H9 (cell line): Measurements from ENCODE around the gene ETV5. TPM values are rescaled to one million over a fixed set of nuclear protein-coding genes. Genes with fewer than 3 reads are reported as not detected.
"Not testable (repeated sequence)": the region's sequence is repeated elsewhere in the genome, so short reads cannot be mapped to it uniquely, and the experiment has no call there.

Experiments used
- DNase-seq: peaks from one replicate; pipeline ENCODE4 v3.0.0-alpha.2; 2017
- H2AFZ ChIP-seq: one replicate; pipeline ENCODE4 v1.6.1; 2013; ENCODE audit warnings: mild to moderate bottlenecking, low read length, control low read depth, moderate library complexity
- H2AK5ac ChIP-seq: 2 replicates; pipeline ENCODE4 v1.6.1; 2013; ENCODE audit warnings: low read length, control low read depth, mixed read lengths; ENCODE audit not compliant: insufficient read length
- H2BK120ac ChIP-seq: one replicate; pipeline ENCODE4 v1.6.1; 2013; ENCODE audit warnings: low read depth, mild to moderate bottlenecking, low read length, control low read depth, inconsistent platforms; ENCODE audit not compliant: poor library complexity, severe bottlenecking
- H2BK12ac ChIP-seq: 2 replicates; pipeline ENCODE4 v1.6.1; 2013; ENCODE audit warnings: low read length, control low read depth, mixed read lengths, low read depth; ENCODE audit not compliant: insufficient read length
- H2BK15ac ChIP-seq: 2 replicates; pipeline ENCODE4 v1.6.1; 2013; ENCODE audit warnings: low read depth, low read length, control low read depth
- H2BK20ac ChIP-seq: one replicate; pipeline ENCODE4 v1.6.1; 2013; ENCODE audit warnings: low read depth, mild to moderate bottlenecking, low read length, control low read depth, inconsistent platforms; ENCODE audit not compliant: poor library complexity, severe bottlenecking
- H2BK5ac ChIP-seq: 2 replicates; pipeline ENCODE4 v1.6.1; 2013; ENCODE audit warnings: low read length, control low read depth, mixed read lengths; ENCODE audit not compliant: insufficient read length
- H3K14ac ChIP-seq: 2 replicates; pipeline ENCODE4 v1.6.1; 2013; ENCODE audit warnings: low read length, control low read depth; ENCODE audit not compliant: insufficient read depth
- H3K18ac ChIP-seq: 2 replicates; pipeline ENCODE4 v1.6.1; 2013; ENCODE audit warnings: low read depth, mild to moderate bottlenecking, mixed read lengths, low read length, control low read depth; ENCODE audit not compliant: insufficient read length
- H3K23ac ChIP-seq: 2 replicates; pipeline ENCODE4 v1.6.1; 2013; ENCODE audit warnings: low read length, control low read depth, mixed read lengths, low read depth; ENCODE audit not compliant: insufficient read length
- H3K23me2 ChIP-seq: 2 replicates; pipeline ENCODE4 v1.6.1; 2013; ENCODE audit warnings: low read depth, mild to moderate bottlenecking, mixed read lengths, low read length, control low read depth; ENCODE audit not compliant: insufficient read length, poor library complexity, severe bottlenecking
- H3K27ac ChIP-seq: 2 replicates; pipeline ENCODE4 v1.5.1; 2013; ENCODE audit warnings: low read length, control low read depth, mixed read lengths, low read depth; ENCODE audit not compliant: insufficient read length
- H3K27me3 ChIP-seq: 2 replicates; pipeline ENCODE4 v1.6.1; 2013; ENCODE audit warnings: low read length, control low read depth, inconsistent platforms; ENCODE audit not compliant: insufficient read depth
- H3K4ac ChIP-seq: 2 replicates; pipeline ENCODE4 v1.6.1; 2013; ENCODE audit warnings: low read depth, mild to moderate bottlenecking, control low read depth, inconsistent platforms, low read length, moderate library complexity
- H3K4me1 ChIP-seq: 2 replicates; pipeline ENCODE4 v1.6.1; 2013; ENCODE audit warnings: low read length, control low read depth, inconsistent platforms; ENCODE audit not compliant: insufficient read depth
- H3K4me2 ChIP-seq: 2 replicates; pipeline ENCODE4 v1.6.1; 2013; ENCODE audit warnings: low read length, control low read depth, mixed read lengths; ENCODE audit not compliant: insufficient read length, insufficient read depth
- H3K56ac ChIP-seq: 2 replicates; pipeline ENCODE4 v1.6.1; 2013; ENCODE audit warnings: low read depth, mild to moderate bottlenecking, mixed read lengths, low read length, control low read depth; ENCODE audit not compliant: insufficient read length
- H3K79me1 ChIP-seq: 2 replicates; pipeline ENCODE4 v1.6.1; 2013; ENCODE audit warnings: low read depth, mild to moderate bottlenecking, moderate library complexity, low read length, control low read depth, inconsistent platforms; ENCODE audit not compliant: insufficient read depth, poor library complexity, severe bottlenecking
- H3K79me2 ChIP-seq: 2 replicates; pipeline ENCODE4 v1.6.1; 2013; ENCODE audit warnings: low read length, control low read depth, inconsistent platforms; ENCODE audit not compliant: insufficient read depth
- H3K9ac ChIP-seq: 2 replicates; pipeline ENCODE4 v1.6.1; 2013; ENCODE audit warnings: low read length, control low read depth, mixed read lengths; ENCODE audit not compliant: insufficient read length; ENCODE audit errors: extremely low read depth
- H3K9me3 ChIP-seq: one replicate; pipeline ENCODE4 v1.6.1; 2013; ENCODE audit warnings: low read depth, low read length, inconsistent platforms; ENCODE audit not compliant: control insufficient read depth
- H3T11ph ChIP-seq: one replicate; pipeline ENCODE4 v1.6.1; 2013; ENCODE audit warnings: mild to moderate bottlenecking, low read length, control low read depth, inconsistent platforms
- H4K20me1 ChIP-seq: one replicate; pipeline ENCODE4 v1.6.1; 2013; ENCODE audit not compliant: control insufficient read depth, insufficient read length, insufficient read depth
- H4K5ac ChIP-seq: 2 replicates; pipeline ENCODE4 v1.6.1; 2013; ENCODE audit warnings: low read depth, mild to moderate bottlenecking, mixed read lengths, low read length, control low read depth; ENCODE audit not compliant: insufficient read length
- H4K8ac ChIP-seq: replicated peaks from 2 replicates; pipeline ENCODE4 v1.6.1; 2013; ENCODE audit warnings: low read length, control low read depth, mixed read lengths, low read depth; ENCODE audit not compliant: insufficient read length
- H4K91ac ChIP-seq: 2 replicates; pipeline ENCODE4 v1.6.1; 2013; ENCODE audit warnings: low read depth, mild to moderate bottlenecking, moderate library complexity, mixed read lengths, low read length, control low read depth; ENCODE audit not compliant: insufficient read length
- H3K27ac Mint-ChIP-seq, 3 experiments: 2 replicates in 2 of 3; 3 replicates in 1 of 3; pipeline ENCODE4 v1.8.0; 2020 to 2021; ENCODE audit warnings: mixed read lengths in 3 of 3, mild to moderate bottlenecking in 1 of 3, moderate library complexity in 1 of 3
- H3K27me3 Mint-ChIP-seq: 2 replicates; pipeline ENCODE4 v1.8.0; 2021; ENCODE audit warnings: low read depth, mild to moderate bottlenecking, moderate library complexity, mixed read lengths
- H3K36me3 Mint-ChIP-seq, 3 experiments: 2 replicates in 2 of 3; 3 replicates in 1 of 3; pipeline ENCODE4 v1.8.0; 2020 to 2021; ENCODE audit warnings: low read depth in 3 of 3, mixed read lengths in 3 of 3; ENCODE audit not compliant: insufficient read depth in 1 of 3
- H3K4me1 Mint-ChIP-seq, 2 experiments: 2 replicates each; pipeline ENCODE4 v1.8.0; 2020; ENCODE audit warnings: mixed read lengths in 2 of 2
- H3K4me3 Mint-ChIP-seq, 2 experiments: 2 replicates in 1 of 2; 3 replicates in 1 of 2; pipeline ENCODE4 v1.8.0; 2020 to 2021; ENCODE audit warnings: mild to moderate bottlenecking in 2 of 2, mixed read lengths in 2 of 2, moderate library complexity in 1 of 2
- H3K9me3 Mint-ChIP-seq, 2 experiments: 2 replicates in 1 of 2; 3 replicates in 1 of 2; pipeline ENCODE4 v1.8.0; 2020; ENCODE audit warnings: mild to moderate bottlenecking in 2 of 2, mixed read lengths in 2 of 2, moderate library complexity in 1 of 2
- WGBS: extraction: QIAGEN DNeasy Blood & Tissue Kit; methylation state at CpG from one replicate; pipeline ENCODE4 v1.1.7; 2013; ENCODE audit warnings: missing lambda C conversion rate, low lambda C conversion rate, mixed read lengths; ENCODE audit not compliant: insufficient read length; ENCODE audit errors: extremely low coverage; 5-methylcytosine and 5-hydroxymethylcytosine counted together
- total RNA-seq: library from RNA; stranded (reverse); gene quantifications from 2 replicates; pipeline ENCODE4 v1.2.1, GENCODE V29; 2021

The ETV5 gene
- total RNA-seq, 1 experiment from 2014 or later: 7.7 TPM

DNA sequence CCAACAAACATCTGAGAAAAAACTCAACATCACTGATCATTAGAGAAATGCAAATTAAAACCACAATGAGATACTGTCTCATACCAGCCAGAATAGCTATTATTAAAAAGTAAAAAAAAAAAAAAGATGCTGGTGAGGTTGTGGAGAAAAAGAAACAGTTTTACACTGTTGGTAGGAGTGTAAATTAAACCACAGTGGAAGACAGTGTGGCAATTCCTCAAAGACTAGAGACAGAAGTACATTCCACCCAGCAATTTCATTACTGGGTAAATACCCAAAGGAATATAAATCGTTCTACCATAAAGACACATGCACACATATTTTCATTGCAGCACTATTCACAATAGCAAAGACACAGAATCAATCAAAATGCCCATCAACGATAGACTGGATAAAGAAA, 89.6 kb downstream of the ETV5 start:
- H3K4me1 ChIP-seq, DNase-seq, H3K14ac ChIP-seq, H3K9me3 Mint-ChIP-seq, H3K79me1 ChIP-seq, H2BK12ac ChIP-seq, H3K27ac ChIP-seq, H2AK5ac ChIP-seq, H3K4me2 ChIP-seq, H3K36me3 Mint-ChIP-seq, H3K18ac ChIP-seq, H4K91ac ChIP-seq, H3K4ac ChIP-seq, H3K27me3 Mint-ChIP-seq, H2BK20ac ChIP-seq, H4K20me1 ChIP-seq, H3K27me3 ChIP-seq, H3K9me3 ChIP-seq, H3K9ac ChIP-seq, H3K4me3 Mint-ChIP-seq, H2AFZ ChIP-seq, H4K5ac ChIP-seq, H4K8ac ChIP-seq, H3T11ph ChIP-seq, H3K23me2 ChIP-seq, H3K27ac Mint-ChIP-seq, H2BK15ac ChIP-seq, H3K23ac ChIP-seq, H3K4me1 Mint-ChIP-seq, H3K79me2 ChIP-seq, H2BK5ac ChIP-seq, H3K56ac ChIP-seq, H2BK120ac ChIP-seq: not testable (repeated sequence)
- no CpG with 5 or more reads among the region's 2 CpGs for WGBS
